GM12878 (cell line): ENCODE data around the gene OXT. TPM values are rescaled to one million over a fixed set of nuclear protein-coding genes. Genes with fewer than 3 reads are reported as not detected.

Experiments
- ATAC-seq: fragments of 200-7000 bp; cut with Tn5 transposase; 3 replicates; pipeline ENCODE4 v1.9.1; 2020; ENCODE audit warnings: mild to moderate bottlenecking, moderate library complexity
- BruUV-seq: library from RNA; stranded (reverse); fragments of 400-500 nt; replicated peaks from 2 replicates; lab custom pipeline; 2021; lab: Mats Ljungman, UMichigan
- CTCF ChIA-PET: fragments of 300-600 bp; sonication (Branson Sonifier 250); formaldehyde crosslinking; extraction: SDS; loops from one replicate; lab custom pipeline; 2021; ENCODE audit warnings: inconsistent platforms; lab: Yijun Ruan, JAX
- POLR2A ChIA-PET: fragments of 350-600 bp; formaldehyde crosslinking; extraction: SDS; loops from one replicate; lab custom pipeline; 2021; ENCODE audit warnings: inconsistent platforms; lab: Charles Lee
- RAD21 ChIA-PET: fragments of 300-600 bp; sonication (Branson Sonifier 250); formaldehyde crosslinking; loops from one replicate; lab custom pipeline; 2023; ENCODE audit warnings: antibody characterized with exemption; ENCODE audit not compliant: unreplicated experiment; lab: Charles Lee
- SMC1A ChIA-PET: fragments of 300-600 bp; sonication (Branson Sonifier 250); formaldehyde crosslinking; loops from one replicate; lab custom pipeline; 2023; ENCODE audit not compliant: unreplicated experiment, uncharacterized antibody; lab: Charles Lee
- DNase-seq: peaks from one replicate; pipeline ENCODE4 v3.0.0-alpha.2; 2011; ENCODE audit warnings: low read depth, low spot score
- FAIRE-seq: peaks from 3 replicates; lab custom pipeline; 2011; peaks lifted over from hg19 to GRCh38; lab: Jason Lieb, UNC
- H2AFZ ChIP-seq: 2 replicates; pipeline ENCODE4 v1.6.0; 2011; ENCODE audit warnings: low read depth, low read length, control low read depth; ENCODE audit not compliant: control insufficient read depth
- H3K27ac ChIP-seq: 2 replicates; pipeline ENCODE4 v1.5.1; 2011; ENCODE audit warnings: control low read depth; ENCODE audit not compliant: control insufficient read depth, insufficient read depth
- H3K27me3 ChIP-seq, 2 experiments: replicated peaks in 1 of 2; 2 replicates each; pipeline versions ENCODE4 v1.6.0 to v1.6.1; 2011; ENCODE audit warnings: low read length in 1 of 2; ENCODE audit not compliant: control insufficient read depth in 2 of 2, insufficient read depth in 2 of 2
- H3K36me3 ChIP-seq, 2 experiments: 2 replicates each; pipeline ENCODE4 v1.5.1; 2011; ENCODE audit warnings: low read length in 1 of 2; ENCODE audit not compliant: control insufficient read depth in 2 of 2, insufficient read depth in 2 of 2
- H3K4me1 ChIP-seq: 2 replicates; pipeline ENCODE4 v1.6.1; 2011; ENCODE audit warnings: mild to moderate bottlenecking, low read length, moderate library complexity, mixed read lengths; ENCODE audit not compliant: control insufficient read depth, insufficient read depth
- H3K4me2 ChIP-seq: 2 replicates; pipeline ENCODE4 v1.6.0; 2011; ENCODE audit warnings: control low read depth; ENCODE audit not compliant: control insufficient read depth, insufficient read depth
- H3K4me3 ChIP-seq: fragments of 200-600 bp; sonication (generic); 2 replicates; pipeline ENCODE4 v1.5.1; 2016
- H3K79me2 ChIP-seq: 2 replicates; pipeline ENCODE4 v1.6.0; 2011; ENCODE audit warnings: low read length; ENCODE audit not compliant: control insufficient read depth, insufficient read depth
- H3K9ac ChIP-seq: 2 replicates; pipeline ENCODE4 v1.8.0; 2011; ENCODE audit warnings: low read length, control low read depth, mixed read lengths; ENCODE audit not compliant: control insufficient read depth, insufficient read depth
- H3K9me3 ChIP-seq: replicated peaks from 3 replicates; pipeline ENCODE4 v1.5.1; 2011; ENCODE audit warnings: mild to moderate bottlenecking, low read length; ENCODE audit not compliant: control insufficient read depth, insufficient read depth
- H4K20me1 ChIP-seq: 2 replicates; pipeline ENCODE4 v1.6.0; 2011; ENCODE audit not compliant: control insufficient read depth, insufficient read depth
- BRCA1 ChIP-seq: IDR thresholded peaks from 2 replicates; pipeline ENCODE4 v1.6.1; 2011; ENCODE audit warnings: low read depth, low read length, improper control_type of control experiment
- CHD2 ChIP-seq: IDR thresholded peaks from 2 replicates; pipeline ENCODE4 v1.6.1; 2011; ENCODE audit warnings: low read depth, low read length, improper control_type of control experiment, borderline replicate concordance
- CTCF ChIP-seq, 3 experiments: IDR thresholded peaks in 2 of 3; conservative IDR thresholded peaks in 1 of 3; 2 replicates each; pipeline ENCODE4 v1.5.1; 2011; ENCODE audit warnings: low read depth in 3 of 3, low read length in 3 of 3, mild to moderate bottlenecking in 3 of 3, control low read depth in 2 of 3, moderate library complexity in 2 of 3, inconsistent platforms in 1 of 3, mixed read lengths in 1 of 3; ENCODE audit not compliant: control insufficient read depth in 2 of 3, insufficient read depth in 1 of 3; ENCODE audit errors: extremely low read depth in 1 of 3
- HDAC6 ChIP-seq: fragments of 200-600 bp; sonication (generic); IDR thresholded peaks from one replicate; pipeline ENCODE4 v1.8.0; 2017; ENCODE audit warnings: antibody characterized with exemption; ENCODE audit not compliant: unreplicated experiment
- PBX3 ChIP-seq: IDR thresholded peaks from 2 replicates; pipeline ENCODE4 v1.6.1; 2011; ENCODE audit warnings: mild to moderate bottlenecking, low read depth, low read length, moderate library complexity; ENCODE audit not compliant: insufficient replicate concordance
- RELA ChIP-seq: fragments of 450-650 bp; IDR thresholded peaks from 2 replicates; pipeline ENCODE4 v1.8.0; 2014; ENCODE audit warnings: borderline replicate concordance; ENCODE audit not compliant: partially characterized antibody
- RFX5 ChIP-seq: IDR thresholded peaks from 2 replicates; pipeline ENCODE4 v1.6.1; 2011; ENCODE audit warnings: low read depth, low read length, improper control_type of control experiment
- SMC3 ChIP-seq: IDR thresholded peaks from 2 replicates; pipeline ENCODE4 v1.6.1; 2011; ENCODE audit warnings: low read length, improper control_type of control experiment, borderline replicate concordance
- STAT1 ChIP-seq: fragments of 450-650 bp; conservative IDR thresholded peaks from 2 replicates; pipeline ENCODE4 v1.6.1; 2014; ENCODE audit warnings: antibody characterized with exemption, mild to moderate bottlenecking
- ZBTB40 ChIP-seq: fragments of 450-650 bp; IDR thresholded peaks from 2 replicates; pipeline ENCODE4 v1.6.1; 2016; ENCODE audit warnings: mild to moderate bottlenecking, moderate library complexity, borderline replicate concordance
- ZNF274 ChIP-seq: IDR thresholded peaks from one replicate; pipeline ENCODE4 v1.8.0; 2011; ENCODE audit not compliant: insufficient read length, insufficient read depth
- WGBS: methylation state at CpG from one replicate; pipeline ENCODE4 v1.1.6; 2016; ENCODE audit warnings: low lambda C conversion rate; ENCODE audit not compliant: insufficient replicate concordance, insufficient coverage; ENCODE audit errors: missing lambda C conversion rate; 5-methylcytosine and 5-hydroxymethylcytosine counted together
- in situ Hi-C: fragments of 300-500 bp; cut with MboI; formaldehyde crosslinking; loops from 9 replicates; pipeline ENCODE4 v1.14.3; 2018; ENCODE audit warnings: mixed read lengths
- intact Hi-C: fragments of 100-400 bp; cut with micrococcal nuclease; formaldehyde crosslinking; loops from one replicate; pipeline ENCODE4 v1.14.2; 2022; ENCODE audit not compliant: unreplicated experiment
- polyA plus RNA-seq, 11 experiments: library from polyadenylated mRNA; depleted of rRNA in 4 of 11; unstranded in 6 of 11; stranded (reverse) in 5 of 11; fragments of >200 nt; fragmentation: Nextera tagmentation in 4 of 11; fragmentation: Illumina TruSeq in 1 of 11; extraction: Ambion mirVana in 4 of 11; extraction: Trizol in 1 of 11; gene quantifications; 1 replicate in 1 of 11; 2 replicates in 10 of 11; pipeline versions ENCODE4 v1.2.1 to v1.2.3, GENCODE V29; 2011 to 2016; ENCODE audit warnings: inconsistent platforms in 2 of 11, missing spikeins in 2 of 11, low read depth in 1 of 11
- total RNA-seq, 4 experiments: library from RNA; depleted of rRNA in 3 of 4; stranded (reverse); fragments of >200 nt in 3 of 4; fragmentation: Illumina TruSeq in 1 of 4; extraction: Trizol in 1 of 4; gene quantifications; 2 replicates each; pipeline versions ENCODE4 v1.2.1 to v1.2.3, GENCODE V29; 2013 to 2021

OXT gene
- total and polyA plus RNA-seq, 10 of the 15 experiments (the other 5 are each of a cell fraction or from before 2014, with no cell fraction given) = not detected

- no peaks in the 10 kb centered on the region; the same call in 2 of the 3 replicates for H3K9me3 ChIP-seq
- peaks cover 14% of the 10 kb centered on the region for H3K4me1 ChIP-seq
- TF ChIP-seq SMC3 = no peak
- no peak for TF ChIP-seq RELA
- TF ChIP-seq PBX3 = no peak
- TF ChIP-seq ZNF274 = no peak
- no peak for TF ChIP-seq BRCA1
- no peak for TF ChIP-seq HDAC6
- TF ChIP-seq RFX5 = no peak
- TF ChIP-seq, all 136 proteins: peak for 0
- no peak overlapping the region for H3K27ac ChIP-seq
- POLR2A ChIA-PET = no interaction called here
- H3K79me2 ChIP-seq = no peaks in the 10 kb centered on the region
- 47% methylated on average over 4 of the region's 4 CpGs for WGBS
- no peak overlapping the region for H3K4me3 ChIP-seq
- no peaks in the 10 kb centered on the region for H3K36me3 ChIP-seq
- H4K20me1 ChIP-seq = no peaks in the 10 kb centered on the region
- H2AFZ ChIP-seq = no peak overlapping the region
- no peak for FAIRE-seq
- no peak for ATAC-seq
- in situ Hi-C loops (no loop called here), intact Hi-C loops (no loop called here)
- SMC1A ChIA-PET = no interaction called here
- no peak for DNase-seq
- CTCF ChIA-PET = interaction anchor here (1.7 kb wide), 1 partner anchor 43 kb away, joined by 4 read pairs; no protein-coding TSS in a partner anchor
- H3K9ac ChIP-seq = no peak overlapping the region
- no peak overlapping the region for H3K4me2 ChIP-seq
- BruUV-seq = no TSS peak
- RAD21 ChIA-PET = no interaction called here
- H3K27me3 ChIP-seq = peaks cover 0 to 2% of the 10 kb centered on the region in 2 experiments; a peak in 3 of 4 replicates
Measured at GRCh38 chr20:3070725-3071124, 695 bp upstream of the OXT start.

GRCh38 chr20:3071266-3071609 lies 182 bp upstream of the OXT start:
- Histone ChIP-seq H3K4me3 (no peak overlapping the region), H3K4me2 (no peak overlapping the region), H3K27me3 (peaks cover 0 to 2% of the 10 kb centered on the region in 2 experiments; a peak in 3 of 4 replicates), H3K9me3 (no peaks in the 10 kb centered on the region; the same call in 2 of the 3 replicates), H3K79me2 (no peaks in the 10 kb centered on the region), H3K36me3 (no peaks in the 10 kb centered on the region), H3K9ac (no peak overlapping the region), H3K27ac (no peak overlapping the region), H3K4me1 (peaks cover 14% of the 10 kb centered on the region), H2AFZ (no peak overlapping the region), H4K20me1 (no peaks in the 10 kb centered on the region)
- SMC1A ChIA-PET = no interaction called here
- no peak for DNase-seq
- 79% methylated on average over 13 of the region's 16 CpGs for WGBS
- no peak for ATAC-seq
- RAD21 ChIA-PET = no interaction called here
- in situ Hi-C loops (no loop called here), intact Hi-C loops (no loop called here)
- CTCF ChIA-PET = no interaction called here
- no peak for FAIRE-seq
- BruUV-seq = no TSS peak
- POLR2A ChIA-PET = no interaction called here
- no peak for TF ChIP-seq SMC3
- no peak for TF ChIP-seq STAT1
- no peak for TF ChIP-seq ZBTB40
- TF ChIP-seq CHD2 = no peak
- no peak for TF ChIP-seq CTCF (IDR thresholded peaks at IDR 0.05 in 2 of 3, conservative IDR thresholded peaks at IDR 0.05 in 1 of 3; ENCODE audit: control insufficient read depth in 2 of 3, extremely low read depth in 1 of 3, insufficient read depth in 1 of 3, low read depth in 3 of 3, low read length in 3 of 3)
